ENCODE measurements around the gene OTOA.
"Not testable (repeated sequence)": the region's sequence is repeated elsewhere in the genome, so short reads cannot be mapped to it uniquely, and the experiment has no call there.

Gene OTOA

DNA sequence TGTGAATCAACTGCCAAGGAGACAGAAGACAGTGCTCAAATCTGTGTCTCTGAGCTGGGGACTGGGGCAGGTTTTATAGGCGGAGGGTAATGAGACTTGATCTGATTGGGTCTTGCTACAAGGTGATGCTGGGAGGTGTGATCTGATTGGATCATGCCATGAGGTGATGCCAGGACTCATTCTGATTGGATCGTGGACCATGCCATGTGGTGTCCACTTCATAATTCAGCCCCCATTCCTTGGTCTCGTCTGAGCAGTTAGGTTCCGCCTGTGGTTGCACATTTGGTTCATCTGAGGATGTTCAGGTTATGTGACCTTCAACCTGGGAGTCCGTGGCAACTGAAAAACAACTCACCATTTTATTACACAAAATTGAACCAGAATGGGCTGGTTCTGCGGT is 41.0 kb downstream of the OTOA start:
- DNase-seq (ENCODE audit: low read depth in 2 of 2): no peak
- TF ChIP-seq, protein P1, sequence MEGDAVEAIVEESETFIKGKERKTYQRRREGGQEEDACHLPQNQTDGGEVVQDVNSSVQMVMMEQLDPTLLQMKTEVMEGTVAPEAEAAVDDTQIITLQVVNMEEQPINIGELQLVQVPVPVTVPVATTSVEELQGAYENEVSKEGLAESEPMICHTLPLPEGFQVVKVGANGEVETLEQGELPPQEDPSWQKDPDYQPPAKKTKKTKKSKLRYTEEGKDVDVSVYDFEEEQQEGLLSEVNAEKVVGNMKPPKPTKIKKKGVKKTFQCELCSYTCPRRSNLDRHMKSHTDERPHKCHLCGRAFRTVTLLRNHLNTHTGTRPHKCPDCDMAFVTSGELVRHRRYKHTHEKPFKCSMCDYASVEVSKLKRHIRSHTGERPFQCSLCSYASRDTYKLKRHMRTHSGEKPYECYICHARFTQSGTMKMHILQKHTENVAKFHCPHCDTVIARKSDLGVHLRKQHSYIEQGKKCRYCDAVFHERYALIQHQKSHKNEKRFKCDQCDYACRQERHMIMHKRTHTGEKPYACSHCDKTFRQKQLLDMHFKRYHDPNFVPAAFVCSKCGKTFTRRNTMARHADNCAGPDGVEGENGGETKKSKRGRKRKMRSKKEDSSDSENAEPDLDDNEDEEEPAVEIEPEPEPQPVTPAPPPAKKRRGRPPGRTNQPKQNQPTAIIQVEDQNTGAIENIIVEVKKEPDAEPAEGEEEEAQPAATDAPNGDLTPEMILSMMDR (IDR thresholded peaks at IDR 0.05; ENCODE audit: low read depth, low read length): no peak
- no peak overlapping the region for H3K4me3 ChIP-seq (replicated peaks in 1 of 2; ENCODE audit: low read depth in 2 of 2, low read length in 2 of 2)

DNA sequence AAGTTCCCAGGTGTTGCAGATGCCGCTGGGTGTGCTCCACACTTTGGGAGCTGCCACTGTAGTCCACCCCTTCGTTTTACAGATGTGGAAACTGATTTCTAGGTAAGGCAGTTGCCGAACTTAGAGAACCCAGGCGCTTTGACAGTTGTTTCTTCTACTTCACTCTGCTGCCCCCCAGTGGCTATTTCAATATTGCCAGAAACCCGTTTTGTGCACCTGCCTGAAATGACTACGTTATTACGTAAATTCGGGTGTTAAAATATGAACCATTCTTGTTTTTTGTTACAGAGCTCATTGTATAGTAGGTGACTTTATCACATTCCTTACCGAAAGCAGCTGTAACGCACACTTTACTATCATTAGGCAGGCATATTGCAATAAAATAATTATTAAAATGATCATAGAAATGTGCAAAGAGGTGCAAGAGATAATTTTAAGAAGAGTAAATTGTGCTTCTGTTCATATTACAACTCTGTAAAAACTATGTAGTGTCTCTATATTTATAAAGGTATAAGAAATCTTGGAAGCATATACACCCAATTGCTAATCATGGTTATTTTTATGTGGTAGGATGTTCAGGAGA is 44.9 kb downstream of the OTOA start:
- no peak overlapping the region for H3K4me3 ChIP-seq (replicated peaks in 1 of 2; ENCODE audit: low read depth in 2 of 2, low read length in 2 of 2)
- peak; percentile 79 to 84 for DNase-seq (ENCODE audit: low read depth in 2 of 2)
- TF ChIP-seq, protein P1 (IDR thresholded peaks at IDR 0.05; ENCODE audit: low read depth, low read length): peak; percentile 82

DNA sequence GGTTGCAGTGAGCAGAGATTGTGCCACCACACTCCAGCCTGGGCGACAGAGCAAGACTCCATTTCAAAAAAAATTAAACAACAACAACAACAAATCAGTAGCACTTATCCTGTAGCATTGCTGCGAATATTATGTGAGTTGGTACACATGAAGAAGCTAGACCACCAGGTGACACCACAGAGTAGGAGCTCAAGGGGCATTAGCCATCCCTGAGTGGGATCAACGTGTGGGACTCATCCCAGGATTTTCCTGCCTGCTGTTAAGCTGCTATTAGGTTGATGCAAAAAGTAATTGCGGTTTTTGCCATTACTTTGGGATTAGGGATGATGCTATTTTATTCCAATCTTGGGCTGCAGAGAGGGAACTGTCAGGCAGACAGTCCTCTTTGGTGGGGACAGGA is 47.2 kb downstream of the OTOA start:
- H3K4me3 ChIP-seq (replicated peaks in 1 of 2; ENCODE audit: low read depth in 2 of 2, low read length in 2 of 2): no peak overlapping the region
- TF ChIP-seq, protein P1 (IDR thresholded peaks at IDR 0.05; ENCODE audit: low read depth, low read length): no peak
- DNase-seq (ENCODE audit: low read depth in 2 of 2): no peak

DNA sequence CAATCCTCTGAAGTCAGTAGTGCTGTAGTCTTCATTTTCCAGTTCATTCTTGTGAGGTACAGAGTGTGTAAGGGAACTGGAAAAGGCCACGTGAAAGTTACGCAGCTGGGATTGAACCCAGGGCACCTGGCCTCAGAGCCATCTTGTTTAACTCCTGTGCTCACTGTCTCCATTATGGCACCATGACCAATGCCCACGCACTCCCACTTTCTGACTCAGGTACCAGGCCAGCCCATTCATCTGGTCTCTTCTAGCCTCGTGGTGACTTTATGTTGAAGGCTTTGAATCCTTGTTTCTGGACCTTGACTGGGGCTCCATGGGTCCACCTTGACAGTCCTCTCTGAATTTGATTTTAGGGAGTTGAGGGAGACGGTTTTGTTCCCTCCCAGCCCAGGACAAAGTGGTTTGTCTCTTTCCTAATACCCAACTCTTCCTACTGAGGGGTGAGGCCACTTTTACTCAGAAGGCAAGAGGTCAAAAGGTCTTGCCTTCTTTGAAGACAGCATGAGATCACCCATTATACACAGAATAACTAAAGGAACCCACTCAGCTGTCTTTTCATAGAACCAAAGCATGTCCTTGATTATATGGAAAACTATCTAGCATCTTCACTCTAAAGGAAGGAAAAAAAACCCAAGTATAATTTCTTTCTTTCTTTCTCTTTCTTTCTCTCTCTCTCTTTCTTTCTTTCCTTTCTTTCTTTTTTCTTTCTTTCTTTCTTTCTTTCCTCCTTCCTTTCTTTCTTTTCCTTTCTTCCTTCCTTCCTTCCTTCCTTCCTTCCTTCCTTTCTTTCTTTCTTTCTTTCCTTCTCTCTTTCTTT is 50.0 kb downstream of the OTOA start:
- DNase-seq (ENCODE audit: low read depth in 2 of 2): no peak
- H3K4me3 ChIP-seq (replicated peaks in 1 of 2; ENCODE audit: low read depth in 2 of 2, low read length in 2 of 2): no peak overlapping the region
- TF ChIP-seq, protein P1 (IDR thresholded peaks at IDR 0.05; ENCODE audit: low read depth, low read length): no peak

DNA sequence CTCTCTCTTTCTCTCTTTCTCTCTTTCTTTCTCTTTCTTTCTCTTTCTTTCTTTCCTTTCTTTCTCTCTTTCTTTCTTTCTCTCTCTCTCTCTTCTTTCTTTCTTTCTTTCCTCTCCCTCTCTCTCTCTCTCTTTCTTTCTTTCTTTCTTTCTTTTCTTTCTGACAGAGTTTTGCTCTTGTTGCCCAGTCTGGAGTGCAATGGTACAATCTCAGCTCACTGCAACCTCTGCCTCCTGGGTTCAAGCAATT is 50.5 kb downstream of the OTOA start:
- not testable (repeated sequence) for H3K4me3 ChIP-seq (replicated peaks in 1 of 2; ENCODE audit: low read depth in 2 of 2, low read length in 2 of 2); DNase-seq (ENCODE audit: low read depth in 2 of 2)

DNA sequence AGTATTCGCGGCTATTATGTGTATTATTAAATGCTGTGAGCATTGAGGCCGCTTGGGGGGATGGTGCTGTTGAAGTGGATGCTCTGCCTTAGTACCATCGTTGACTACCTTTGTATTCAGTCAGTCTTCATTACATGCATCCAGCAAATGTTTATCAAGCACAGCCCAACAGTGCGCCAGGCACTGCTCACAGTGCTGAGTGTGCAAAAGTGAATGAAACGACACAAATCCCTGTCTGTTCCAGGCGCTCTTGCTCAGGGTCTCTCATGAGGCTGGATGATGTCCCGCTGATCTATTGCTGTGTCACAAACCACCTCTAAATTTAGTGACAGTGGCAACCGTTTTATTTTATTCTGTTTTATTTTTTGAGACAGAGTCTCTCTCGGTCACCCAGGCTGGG is 53.8 kb downstream of the OTOA start:
- no peak for DNase-seq (ENCODE audit: low read depth in 2 of 2)
- TF ChIP-seq, protein P1 (IDR thresholded peaks at IDR 0.05; ENCODE audit: low read depth, low read length): no peak
- no peak overlapping the region for H3K4me3 ChIP-seq (replicated peaks in 1 of 2; ENCODE audit: low read depth in 2 of 2, low read length in 2 of 2)

DNA sequence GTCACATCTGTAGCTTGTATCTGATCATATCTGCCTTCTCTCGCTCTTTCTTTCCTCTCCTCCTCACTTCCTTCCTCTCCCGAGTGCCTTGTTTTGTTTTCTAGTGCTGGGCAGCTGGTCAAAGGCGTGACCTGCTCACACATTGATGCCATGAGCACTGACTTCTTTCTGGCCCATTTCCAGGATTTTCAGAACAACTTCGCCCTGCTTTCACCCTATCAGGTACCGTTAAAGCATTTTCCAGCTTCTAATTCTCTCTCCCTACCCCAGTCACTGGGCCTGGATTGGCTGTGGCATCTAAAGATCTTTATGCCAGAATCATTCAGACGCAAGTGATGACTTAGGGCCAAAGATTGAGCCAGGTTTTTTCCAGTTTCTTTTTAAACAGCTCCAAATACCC is 55.5 kb downstream of the OTOA start:
- no peak overlapping the region for H3K4me3 ChIP-seq (replicated peaks in 1 of 2; ENCODE audit: low read depth in 2 of 2, low read length in 2 of 2)
- peak in 1 of 2 donors; percentile 4 for DNase-seq (ENCODE audit: low read depth in 2 of 2)
- TF ChIP-seq, protein P1 (IDR thresholded peaks at IDR 0.05; ENCODE audit: low read depth, low read length): no peak

All from cardiac fibroblast (primary cell).